EH (cell line): ENCODE results near the gene ABCC3.

Experiments used
- DNase-seq: peaks from one replicate; pipeline ENCODE4 v3.0.0-alpha.2; 2015; ENCODE audit warnings: low read depth

The ABCC3 gene

GRCh38 chr17:50737118-50737698 lies 102.5 kb downstream of the ABCC3 start:
- no peak for DNase-seq

GRCh38 chr17:50739098-50739497 lies 104.4 kb downstream of the ABCC3 start:
- DNase-seq: no peak
